Body of pancreas (tissue), 4 donors: ENCODE measurements around the gene CBFB. TPM values are rescaled to one million over a fixed set of nuclear protein-coding genes. Genes with fewer than 3 reads are reported as not detected.

ENCODE experiments used
- ATAC-seq: fragments of 150-250 bp; one replicate; pipeline ENCODE4 v1.9.1; 2016
- DNase-seq, 4 donors: peaks; one replicate each; pipeline ENCODE4 v3.0.0-alpha.2; 2019
- H3K27ac ChIP-seq, 4 donors: fragments of 200-600 bp; sonication (generic); 1 replicate in 3 of 4; 2 replicates in 1 of 4; pipeline versions ENCODE4 v1.5.1 to v1.6.1; 2016 to 2019; ENCODE audit warnings: mild to moderate bottlenecking in 1 of 4, mixed read lengths in 1 of 4, moderate library complexity in 1 of 4
- H3K27me3 ChIP-seq, 2 donors: fragments of 200-600 bp; sonication (generic); one replicate each; pipeline ENCODE4 v1.6.0; 2016; ENCODE audit warnings: mild to moderate bottlenecking in 1 of 2
- H3K36me3 ChIP-seq, 2 donors: fragments of 200-600 bp; sonication (generic); replicated peaks in 1 of 2; 2 replicates each; pipeline ENCODE4 v1.5.1; 2016; ENCODE audit warnings: low read depth in 2 of 2; ENCODE audit not compliant: insufficient read depth in 1 of 2
- H3K4me1 ChIP-seq: fragments of 200-600 bp; sonication (generic); one replicate; pipeline ENCODE4 v1.6.0; 2016
- H3K4me3 ChIP-seq, 2 donors: fragments of 200-600 bp; sonication (generic); 1 replicate in 1 of 2; 2 replicates in 1 of 2; pipeline ENCODE4 v1.5.1; 2016 to 2019
- H3K9me3 ChIP-seq, 3 donors: fragments of 200-600 bp; sonication (generic); 1 replicate in 2 of 3; 2 replicates in 1 of 3; pipeline ENCODE4 v1.5.1; 2016
- CTCF ChIP-seq, 7 experiments: fragments of 450-650 bp in 4 of 7; fragments of 200-600 bp in 3 of 7; sonication (generic) in 3 of 7; IDR thresholded peaks; one replicate each; pipeline ENCODE4 v1.5.1; 2016 to 2019; ENCODE audit warnings: antibody characterized with exemption in 7 of 7
- POLR2A ChIP-seq, 3 donors: fragments of 450-650 bp; IDR thresholded peaks; one replicate each; pipeline ENCODE4 v1.6.1; 2016; ENCODE audit warnings: antibody characterized with exemption in 3 of 3, mild to moderate bottlenecking in 2 of 3
- WGBS, 2 donors: methylation state at CpG; one replicate each; pipeline ENCODE4 v1.1.5; 2017; 5-methylcytosine and 5-hydroxymethylcytosine counted together
- intact Hi-C: fragments of 100-400 bp; cut with DNase I; formaldehyde crosslinking; loops from one replicate; pipeline ENCODE4 v1.15.1; 2023
- total RNA-seq, 2 donors: library from RNA; depleted of rRNA; stranded (reverse); fragments of >200 nt; gene quantifications; one replicate each; pipeline ENCODE4 v1.1.0, GENCODE V29; 2016

The CBFB gene
- total RNA-seq, 2 donors from 2014 or later = 28.0 to 41.9 TPM

DNA sequence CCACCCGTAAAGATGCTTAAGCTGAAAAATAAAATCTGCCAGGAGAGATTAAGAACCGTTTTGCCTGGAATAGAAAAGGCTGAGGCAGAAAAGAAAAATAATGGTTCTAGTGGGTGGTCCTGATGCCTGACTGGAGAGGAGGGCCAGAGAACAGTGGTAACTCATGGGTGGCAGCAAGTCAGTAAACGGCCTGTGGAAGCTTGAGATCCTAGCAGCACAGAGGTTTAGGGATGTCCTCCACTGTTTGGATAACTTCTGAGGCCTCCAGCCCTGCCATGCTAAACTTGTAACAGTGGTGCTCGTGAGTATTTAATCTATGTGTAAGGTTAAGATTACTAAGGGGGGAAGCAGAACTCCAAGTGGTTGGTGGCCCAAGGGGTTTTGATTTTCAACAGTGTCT lies 59.6 kb downstream of the CBFB start:
- no peak for ATAC-seq
- WGBS, 2 donors = 72 to 79% methylated on average over 4 of the region's 4 CpGs
- Histone ChIP-seq H3K4me1 (no peaks in the 10 kb centered on the region), H3K36me3 (no peaks in the 10 kb centered on the region), H3K27me3 (no peaks in the 10 kb centered on the region), H3K9me3 (no peaks in the 10 kb centered on the region), H3K4me3 (no peak overlapping the region), H3K27ac (no peak overlapping the region)
- DNase-seq = no peak
- TF ChIP-seq CTCF (IDR thresholded peaks at IDR 0.05) = no peak
- TF ChIP-seq POLR2A (IDR thresholded peaks at IDR 0.05) = no peak
- intact Hi-C loops = no loop called here

DNA sequence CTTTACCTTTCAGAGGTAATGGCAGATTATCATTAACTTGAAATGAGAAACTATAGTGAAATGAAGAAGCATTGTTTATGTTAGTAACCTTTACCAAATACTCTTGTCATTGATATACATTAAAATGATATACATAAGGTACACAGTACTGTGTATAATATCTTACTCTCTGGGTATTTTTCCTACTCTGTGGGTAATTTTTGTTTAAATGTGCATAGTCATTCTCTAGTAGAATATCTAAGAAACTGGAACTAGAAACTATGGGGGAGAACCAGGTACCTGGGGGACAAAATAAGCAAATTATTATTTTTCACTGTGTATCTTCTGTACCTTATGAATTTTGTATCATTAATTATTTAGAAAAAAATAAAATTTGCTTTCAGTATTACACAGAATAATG lies 60.2 kb downstream of the CBFB start:
- H3K4me3 ChIP-seq = no peak overlapping the region
- no peak for ATAC-seq
- H3K36me3 ChIP-seq = no peaks in the 10 kb centered on the region
- no peak overlapping the region for H3K27ac ChIP-seq
- intact Hi-C loops = no loop called here
- DNase-seq = no peak
- TF ChIP-seq CTCF (IDR thresholded peaks at IDR 0.05) (no peak), POLR2A (IDR thresholded peaks at IDR 0.05) (no peak)
- H3K9me3 ChIP-seq = no peaks in the 10 kb centered on the region
- no peaks in the 10 kb centered on the region for H3K27me3 ChIP-seq
- no peaks in the 10 kb centered on the region for H3K4me1 ChIP-seq

- Histone ChIP-seq H3K4me1 (no peaks in the 10 kb centered on the region), H3K9me3 (no peaks in the 10 kb centered on the region), H3K27me3 (no peaks in the 10 kb centered on the region), H3K27ac (no peak overlapping the region), H3K4me3 (no peak overlapping the region), H3K36me3 (no peaks in the 10 kb centered on the region)
- intact Hi-C loops = no loop called here
- DNase-seq (no peak), ATAC-seq (no peak)
- 92 to 95% methylated on average over 4 of the region's 4 CpGs for WGBS, 2 donors
- TF ChIP-seq CTCF (IDR thresholded peaks at IDR 0.05) = no peak
- TF ChIP-seq POLR2A (IDR thresholded peaks at IDR 0.05) = no peak
These were observed 63.1 kb downstream of the CBFB start for GRCh38 chr16:67091906-67092566.

- H3K4me1 ChIP-seq = no peaks in the 10 kb centered on the region
- DNase-seq (no peak), ATAC-seq (no peak)
- 85 to 88% methylated on average over 4 of the region's 4 CpGs for WGBS, 2 donors
- no peak for TF ChIP-seq CTCF (IDR thresholded peaks at IDR 0.05)
- TF ChIP-seq POLR2A (IDR thresholded peaks at IDR 0.05) = no peak
- no peaks in the 10 kb centered on the region for H3K36me3 ChIP-seq
- H3K9me3 ChIP-seq = no peaks in the 10 kb centered on the region
- intact Hi-C loops = no loop called here
- H3K27me3 ChIP-seq = no peaks in the 10 kb centered on the region
- H3K4me3 ChIP-seq = no peak overlapping the region
- no peak overlapping the region for H3K27ac ChIP-seq
These were observed 64.3 kb downstream of the CBFB start for GRCh38 chr16:67093098-67093726.

- Histone ChIP-seq H3K27me3 (no peaks in the 10 kb centered on the region), H3K4me1 (no peaks in the 10 kb centered on the region), H3K9me3 (no peaks in the 10 kb centered on the region), H3K27ac (no peak overlapping the region), H3K36me3 (peaks cover 0 to 8% of the 10 kb centered on the region in 2 donors), H3K4me3 (no peak overlapping the region)
- 85 to 90% methylated on average over 2 of the region's 2 CpGs for WGBS, 2 donors
- TF ChIP-seq CTCF (IDR thresholded peaks at IDR 0.05) = no peak
- TF ChIP-seq POLR2A (IDR thresholded peaks at IDR 0.05) = no peak
- intact Hi-C loops = no loop called here
- no peak for ATAC-seq
- DNase-seq = no peak
These were observed 69.7 kb downstream of the CBFB start for GRCh38 chr16:67098599-67098998.
